SW 1271 (cell line): ENCODE data around the gene NMS.

Source experiments
- DNase-seq, 2 experiments: peaks; one replicate each; lab custom pipeline; 2025; lab: John Stamatoyannopoulos, UW

Gene NMS

GRCh38 chr2:100485396-100485795 is 15.1 kb downstream of the NMS start:
- no peak for DNase-seq

DNA sequence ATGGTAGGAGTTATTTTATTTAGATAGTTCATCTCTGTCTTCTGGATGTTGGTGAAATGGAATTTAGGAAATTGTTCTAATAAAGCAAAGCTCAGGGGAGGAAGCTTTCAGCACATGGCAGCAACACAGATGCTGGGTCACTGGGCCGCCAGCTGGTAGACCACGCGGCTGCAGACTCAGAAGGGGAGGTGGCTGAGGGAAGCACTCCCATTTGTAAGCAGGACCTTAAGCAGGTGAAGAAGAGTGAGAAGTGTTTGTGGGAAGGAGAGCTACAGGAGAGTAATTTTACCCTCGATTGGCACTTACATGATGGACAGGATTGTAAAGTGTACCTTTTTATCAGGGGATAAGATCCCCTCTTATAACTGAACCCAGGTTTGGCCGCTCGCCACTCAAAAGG is 24.4 kb downstream of the NMS start:
- no peak for DNase-seq

GRCh38 chr2:100502782-100503181 is 32.5 kb downstream of the NMS start:
- no peak for DNase-seq

DNA sequence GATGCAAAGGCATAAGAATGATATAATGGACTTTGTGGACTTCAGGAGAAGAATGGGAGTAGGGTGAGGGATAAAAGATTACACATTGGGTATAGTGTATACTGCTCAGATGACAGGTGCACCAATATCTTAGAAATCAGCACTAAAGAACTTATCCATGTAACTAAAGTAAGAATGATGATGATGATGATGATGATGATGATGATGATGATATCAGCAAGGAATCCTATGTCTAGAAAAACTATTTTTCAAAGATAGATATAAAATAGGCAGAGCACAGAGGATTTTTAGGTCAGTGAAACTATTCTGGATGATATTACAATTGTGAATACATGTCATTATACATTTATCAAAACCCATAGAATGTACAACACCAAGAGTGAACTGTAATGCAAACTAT is 34.3 kb downstream of the NMS start:
- no peak for DNase-seq

GRCh38 chr2:100509066-100509465 is 38.8 kb downstream of the NMS start:
- DNase-seq: no peak

DNA sequence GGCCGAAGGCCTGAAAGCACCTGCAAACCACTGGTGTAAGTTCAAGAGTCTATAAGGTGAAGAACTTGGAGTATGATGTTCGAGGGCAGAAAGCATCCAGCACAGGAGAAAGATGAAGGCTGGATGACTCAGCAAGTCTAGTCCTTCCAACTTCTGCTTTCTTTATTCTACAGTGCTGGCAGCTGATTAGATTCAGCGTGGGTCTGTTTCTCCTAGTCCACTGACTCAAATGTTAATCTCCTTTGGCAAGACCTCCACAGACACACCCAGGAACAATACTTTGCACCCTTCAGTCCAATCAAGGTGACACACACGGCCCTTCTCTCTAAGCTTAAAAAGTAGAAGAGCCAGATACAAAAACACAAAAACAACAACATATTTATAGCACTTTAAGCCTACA is 43.4 kb downstream of the NMS start:
- DNase-seq: no peak

GRCh38 chr2:100517556-100517955 is 47.3 kb downstream of the NMS start:
- DNase-seq: no peak

- peak in 1 of 2 experiments; percentile 20 for DNase-seq
These were observed 48.5 kb downstream of the NMS start for GRCh38 chr2:100518801-100519200.

DNA sequence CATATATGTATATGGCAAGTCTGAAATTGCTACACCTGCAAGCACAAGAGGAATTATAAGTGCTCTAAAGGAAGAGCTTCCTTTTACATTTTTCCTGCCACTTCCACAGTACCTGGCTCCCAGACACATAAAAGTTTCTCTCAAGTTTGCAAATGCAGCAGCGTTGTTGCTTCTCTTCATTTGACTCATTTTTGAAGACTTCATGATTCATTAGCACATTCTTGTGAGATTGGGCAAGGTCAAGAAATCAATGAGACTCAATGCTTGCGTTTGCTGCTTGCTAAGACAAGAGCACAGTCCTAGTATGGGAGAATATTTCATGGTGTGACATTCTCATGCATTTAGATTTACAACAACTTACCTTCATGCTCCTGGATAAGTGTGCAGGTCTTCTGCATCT is 49.9 kb downstream of the NMS start:
- DNase-seq: no peak

- no peak for DNase-seq
These were observed 52.1 kb downstream of the NMS start for GRCh38 chr2:100522430-100522829.

DNA sequence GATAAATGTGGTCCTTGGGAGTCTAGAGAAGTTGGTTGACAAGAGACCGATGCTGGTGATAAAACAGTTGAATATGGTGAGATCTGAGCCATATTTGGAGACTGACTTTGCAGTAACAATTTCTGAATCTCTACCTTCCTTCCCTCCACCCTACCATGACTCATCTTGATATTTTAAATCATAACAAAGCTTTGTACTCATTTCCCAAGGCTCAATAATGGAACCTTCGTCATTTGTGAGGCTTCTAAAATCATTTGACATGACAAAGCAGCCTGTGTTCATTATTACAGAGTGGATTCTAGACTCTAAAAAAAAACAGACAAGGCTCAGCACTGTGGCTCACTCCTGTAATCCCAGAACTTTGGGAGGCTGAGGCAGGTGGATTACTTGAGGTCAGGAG is 54.0 kb downstream of the NMS start:
- DNase-seq: no peak

DNA sequence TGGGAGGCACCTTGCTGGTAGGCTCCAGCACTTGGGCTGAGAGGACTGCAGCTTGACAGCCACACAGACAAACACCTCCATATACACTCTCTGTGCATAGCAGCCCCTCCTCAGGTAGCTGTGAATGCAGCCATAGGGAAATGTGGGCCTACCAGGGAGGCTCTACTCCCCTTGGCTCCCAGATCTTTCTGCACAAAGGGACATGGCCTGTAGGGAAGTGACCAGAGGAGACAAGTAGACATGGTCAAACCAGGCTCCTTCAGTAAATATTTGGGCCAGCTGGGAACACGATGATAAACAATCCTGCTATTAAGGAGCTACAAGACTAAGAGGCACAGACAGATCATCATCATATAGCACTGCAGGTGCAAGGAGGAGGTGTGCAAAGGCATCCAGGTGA is 56.6 kb downstream of the NMS start:
- DNase-seq: no peak

DNA sequence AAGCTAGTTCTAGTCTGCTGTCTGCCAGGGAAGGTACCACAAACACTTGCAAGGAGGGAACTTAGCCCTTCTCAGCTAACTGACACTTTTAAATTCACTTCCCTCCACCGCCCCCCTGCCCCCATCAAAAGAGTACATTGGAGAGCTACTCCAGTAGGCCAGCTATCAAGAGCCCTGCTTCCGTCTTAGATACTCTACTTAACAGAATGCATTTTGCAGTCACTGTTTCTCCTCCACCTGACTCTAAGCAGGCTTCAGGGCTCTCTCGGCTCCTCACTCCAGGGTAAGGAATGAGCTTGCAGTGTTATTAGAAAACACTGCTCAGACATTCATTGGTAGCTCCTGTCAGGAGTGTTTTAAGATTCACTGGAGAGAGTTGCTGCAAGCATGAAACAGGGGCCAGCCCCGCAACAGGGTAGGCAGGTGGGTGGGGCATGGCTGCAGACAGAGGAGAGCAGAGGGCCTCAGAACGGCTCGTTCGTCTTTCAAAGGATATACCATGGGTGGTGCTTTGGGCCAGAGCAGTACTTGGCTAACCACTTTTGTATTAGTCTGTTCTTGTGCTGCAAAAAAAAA is 57.2 kb downstream of the NMS start:
- no peak for DNase-seq

DNA sequence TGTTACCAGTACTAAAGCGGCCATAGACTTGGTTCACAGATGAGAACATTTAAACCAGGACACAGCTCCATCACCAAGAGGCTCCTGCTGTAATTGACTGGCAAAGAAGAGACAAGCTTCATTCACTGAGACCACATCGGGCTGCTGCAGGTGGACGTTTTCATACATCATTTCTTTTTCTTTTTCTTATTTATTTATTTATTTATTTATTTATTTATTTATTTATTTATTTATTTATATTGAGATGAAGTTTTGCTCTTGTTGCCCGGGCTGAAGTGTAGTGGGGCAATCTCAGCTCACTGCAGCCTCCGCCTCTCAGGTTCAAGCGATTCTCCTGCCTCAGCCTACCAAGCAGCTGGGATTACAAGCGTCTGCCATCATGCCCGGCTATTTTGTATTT is 58.9 kb downstream of the NMS start:
- DNase-seq: no peak

GRCh38 chr2:100529900-100530299 is 59.6 kb downstream of the NMS start:
- DNase-seq: no peak
